HL-60 (cell line): ENCODE measurements around the gene CCDC87.

ENCODE experiments used
- POLR2AphosphoS5 ChIP-seq: IDR thresholded peaks from 2 replicates; pipeline ENCODE4 v1.6.1; 2012; ENCODE audit warnings: low read depth
- TF ChIP-seq, protein P1 (sequence below): IDR thresholded peaks from one replicate; pipeline ENCODE4 v1.5.1; 2011; ENCODE audit warnings: low read length, control low read depth, inconsistent platforms; ENCODE audit not compliant: insufficient read depth

DNA sequence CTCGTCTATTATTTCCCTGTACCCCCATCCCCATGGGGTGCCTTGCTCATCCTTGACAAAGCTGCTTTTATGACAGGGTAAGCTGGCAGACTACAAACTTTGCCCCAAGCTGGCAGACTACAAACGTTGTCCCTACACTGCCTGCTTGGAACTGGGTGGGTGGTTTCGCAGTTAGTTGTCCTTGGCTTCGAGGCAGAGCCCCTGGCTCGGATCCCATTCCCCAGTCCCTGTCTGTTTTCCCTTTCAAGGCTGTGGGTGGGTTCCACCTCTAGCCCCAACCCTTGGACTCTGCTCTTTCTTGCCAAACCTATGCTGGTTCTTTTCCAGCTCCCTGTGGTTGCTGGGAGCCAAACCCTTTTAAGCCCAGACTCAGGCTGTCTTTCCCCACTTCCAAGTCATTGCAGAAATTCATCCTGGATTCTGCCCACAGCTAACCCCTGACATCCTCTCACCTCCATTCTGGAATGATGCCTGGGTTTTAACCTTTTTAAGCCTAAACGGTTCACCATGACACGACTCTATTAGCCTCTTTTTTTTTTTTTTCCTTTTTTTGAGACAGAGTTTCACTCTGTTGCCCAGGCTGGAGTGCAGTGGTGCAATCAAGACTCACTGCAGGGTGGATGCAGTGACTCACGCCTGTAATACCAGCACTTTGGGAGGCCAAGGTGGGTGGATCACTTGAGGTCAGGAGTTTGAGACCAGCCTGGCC is 14.4 kb upstream of the CCDC87 start:
- TF ChIP-seq, protein P1, sequence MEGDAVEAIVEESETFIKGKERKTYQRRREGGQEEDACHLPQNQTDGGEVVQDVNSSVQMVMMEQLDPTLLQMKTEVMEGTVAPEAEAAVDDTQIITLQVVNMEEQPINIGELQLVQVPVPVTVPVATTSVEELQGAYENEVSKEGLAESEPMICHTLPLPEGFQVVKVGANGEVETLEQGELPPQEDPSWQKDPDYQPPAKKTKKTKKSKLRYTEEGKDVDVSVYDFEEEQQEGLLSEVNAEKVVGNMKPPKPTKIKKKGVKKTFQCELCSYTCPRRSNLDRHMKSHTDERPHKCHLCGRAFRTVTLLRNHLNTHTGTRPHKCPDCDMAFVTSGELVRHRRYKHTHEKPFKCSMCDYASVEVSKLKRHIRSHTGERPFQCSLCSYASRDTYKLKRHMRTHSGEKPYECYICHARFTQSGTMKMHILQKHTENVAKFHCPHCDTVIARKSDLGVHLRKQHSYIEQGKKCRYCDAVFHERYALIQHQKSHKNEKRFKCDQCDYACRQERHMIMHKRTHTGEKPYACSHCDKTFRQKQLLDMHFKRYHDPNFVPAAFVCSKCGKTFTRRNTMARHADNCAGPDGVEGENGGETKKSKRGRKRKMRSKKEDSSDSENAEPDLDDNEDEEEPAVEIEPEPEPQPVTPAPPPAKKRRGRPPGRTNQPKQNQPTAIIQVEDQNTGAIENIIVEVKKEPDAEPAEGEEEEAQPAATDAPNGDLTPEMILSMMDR: no peak
- TF ChIP-seq POLR2AphosphoS5: no peak
